NCI-H345 (cell line): Measurements from ENCODE around the gene DLG4.

ENCODE experiments used
- DNase-seq: peaks from one replicate; lab custom pipeline; 2025; lab: John Stamatoyannopoulos, UW

The DLG4 gene

GRCh38 chr17:7214300-7215135, 5.1 kb downstream of the DLG4 start:
- peak; percentile 98 for DNase-seq

- DNase-seq, result peak; percentile 87
Measured at GRCh38 chr17:7213895-7214299, 5.7 kb downstream of the DLG4 start.

GRCh38 chr17:7211491-7212273, 8.0 kb downstream of the DLG4 start:
- no peak for DNase-seq

GRCh38 chr17:7208754-7209460, 10.7 kb downstream of the DLG4 start:
- DNase-seq, result no peak

- DNase-seq, result no peak
Measured at GRCh38 chr17:7208027-7208571, 11.5 kb downstream of the DLG4 start.

- no peak for DNase-seq
Measured at GRCh38 chr17:7207120-7208001, 12.3 kb downstream of the DLG4 start.

- DNase-seq, result no peak
Measured at GRCh38 chr17:7205561-7205960, 14.1 kb downstream of the DLG4 start.

- DNase-seq, result peak; percentile 84
Measured at GRCh38 chr17:7204828-7205461, 14.7 kb downstream of the DLG4 start.

GRCh38 chr17:7204336-7204735, 15.3 kb downstream of the DLG4 start:
- DNase-seq, result no peak

- DNase-seq, result no peak
Measured at GRCh38 chr17:7203391-7203790, 16.2 kb downstream of the DLG4 start.

GRCh38 chr17:7196651-7197401, 22.8 kb downstream of the DLG4 start:
- no peak for DNase-seq

- no peak for DNase-seq
Measured at GRCh38 chr17:7195971-7196370, 23.7 kb downstream of the DLG4 start.

- DNase-seq, result no peak
Measured at GRCh38 chr17:7192271-7192937, 27.2 kb downstream of the DLG4 start.

GRCh38 chr17:7191571-7192270, 27.9 kb downstream of the DLG4 start:
- no peak for DNase-seq

GRCh38 chr17:7191069-7191468, 28.6 kb downstream of the DLG4 start:
- DNase-seq, result no peak

GRCh38 chr17:7190276-7190917, 29.2 kb downstream of the DLG4 start:
- DNase-seq, result no peak

GRCh38 chr17:7186241-7186640, 33.4 kb downstream of the DLG4 start:
- no peak for DNase-seq

GRCh38 chr17:7184647-7185046, 35.0 kb downstream of the DLG4 start:
- no peak for DNase-seq
